K562 (cell line): ENCODE data around the gene KRT80. TPM values are rescaled to one million over a fixed set of nuclear protein-coding genes. Genes with fewer than 3 reads are reported as not detected.

ENCODE experiments used
- ELK3 ChIP-seq: fragments of 450-650 bp; formaldehyde crosslinking; IDR thresholded peaks from 2 replicates; pipeline ENCODE4 v1.4.0; 2020; ENCODE audit warnings: mild to moderate bottlenecking
- ETV5 ChIP-seq: sonication (generic); formaldehyde crosslinking; IDR thresholded peaks from 2 replicates; pipeline ENCODE4 v1.4.0; 2020; ENCODE audit warnings: low read depth, mild to moderate bottlenecking, missing genetic modification reagents
- SRF ChIP-seq, 2 experiments: fragments of 250-450, 450-650 bp in 1 of 2; sonication (Bioruptor Pico) in 1 of 2; sonication (generic) in 1 of 2; formaldehyde crosslinking; IDR thresholded peaks; 2 replicates each; pipeline versions ENCODE4 v1.5.0 to v1.5.1; 2020 to 2022; ENCODE audit warnings: mild to moderate bottlenecking in 1 of 2, missing genetic modification reagents in 1 of 2
- ZBTB2 ChIP-seq: fragments of 450-650 bp; IDR thresholded peaks from 2 replicates; pipeline ENCODE4 v1.6.1; 2016; ENCODE audit warnings: antibody characterized with exemption
- ZNF561 ChIP-seq: fragments of 450-650 bp; formaldehyde crosslinking; conservative IDR thresholded peaks from 2 replicates; pipeline ENCODE4 v1.4.0; 2020; ENCODE audit warnings: mild to moderate bottlenecking, moderate library complexity
- polyA plus RNA-seq, 8 experiments: library from polyadenylated mRNA; depleted of rRNA in 4 of 8; stranded (reverse) in 5 of 8; unstranded in 3 of 8; fragments of >200 nt; fragmentation: Nextera tagmentation in 2 of 8; fragmentation: Illumina TruSeq in 1 of 8; extraction: Ambion mirVana in 2 of 8; extraction: Trizol in 1 of 8; gene quantifications; 2 replicates each; pipeline versions ENCODE4 v1.2.1 to v1.2.3, GENCODE V29; 2011 to 2014; ENCODE audit warnings: inconsistent platforms in 1 of 8, missing spikeins in 1 of 8
- total RNA-seq, 7 experiments: library from RNA; depleted of rRNA in 6 of 7; stranded (reverse); fragments of >200 nt in 6 of 7; fragmentation: Illumina TruSeq in 2 of 7; extraction: Trizol in 2 of 7; gene quantifications; 2 replicates each; pipeline versions ENCODE4 v1.2.1 to v1.2.3, GENCODE V29; 2011 to 2021; ENCODE audit warnings: low replicate concordance in 1 of 7
- TF ChIP-seq, protein P1 (sequence below): fragments of 450-650 bp; IDR thresholded peaks from 2 replicates; pipeline ENCODE4 v1.6.1; 2016; ENCODE audit warnings: missing biosample characterization, missing genetic modification characterization

KRT80 gene
- total and polyA plus RNA-seq, 9 of the 15 experiments (the other 6 are each of a cell fraction or from before 2014, with no cell fraction given) = not detected

GRCh38 chr12:52198454-52199215 is 6.8 kb upstream of the KRT80 start (continued):
- TF ChIP-seq, protein P1, sequence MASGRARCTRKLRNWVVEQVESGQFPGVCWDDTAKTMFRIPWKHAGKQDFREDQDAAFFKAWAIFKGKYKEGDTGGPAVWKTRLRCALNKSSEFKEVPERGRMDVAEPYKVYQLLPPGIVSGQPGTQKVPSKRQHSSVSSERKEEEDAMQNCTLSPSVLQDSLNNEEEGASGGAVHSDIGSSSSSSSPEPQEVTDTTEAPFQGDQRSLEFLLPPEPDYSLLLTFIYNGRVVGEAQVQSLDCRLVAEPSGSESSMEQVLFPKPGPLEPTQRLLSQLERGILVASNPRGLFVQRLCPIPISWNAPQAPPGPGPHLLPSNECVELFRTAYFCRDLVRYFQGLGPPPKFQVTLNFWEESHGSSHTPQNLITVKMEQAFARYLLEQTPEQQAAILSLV (tag) = no peak
- TF ChIP-seq ELK3 (CRISPR knock-in tag) (no peak), ETV5 (no peak), ZBTB2 (no peak), SRF (CRISPR knock-in tag; IDR thresholded peaks at IDR 0.05) (no peak), ZNF561 (CRISPR knock-in tag) (no peak)
